ENCODE data around the gene CCT3.
A peak's percentile ranks its signal among the peaks of the same experiment; 100 is the strongest.

CCT3 gene

DNA sequence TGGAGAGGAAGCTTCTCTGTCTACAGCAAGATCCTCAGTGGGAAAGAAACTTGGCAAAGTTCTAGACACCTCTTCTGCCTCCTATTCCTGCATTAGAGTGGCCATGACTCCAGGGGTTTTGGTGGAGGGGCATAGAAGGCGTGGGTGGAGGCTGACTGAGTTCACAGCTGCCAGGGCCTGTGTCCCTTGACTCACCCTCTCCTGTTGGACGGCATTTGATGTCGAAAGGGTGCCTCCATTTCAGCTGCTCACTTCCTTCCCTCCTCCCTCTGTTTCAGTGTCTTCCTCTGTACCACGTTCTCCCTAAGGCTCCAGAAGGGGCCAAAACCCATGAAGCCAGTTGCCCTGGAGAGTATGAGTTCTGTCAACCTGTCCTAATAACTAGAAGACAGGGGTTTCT lies 53.3 kb downstream of the CCT3 start:
- DNase-seq = no peak
- Mint-ChIP-seq H3K4me1 (ENCODE audit: low read depth) (peaks cover 35% of the 10 kb centered on the region), H3K27ac (no peak overlapping the region), H3K36me3 (ENCODE audit: low read depth) (peaks cover 68% of the 10 kb centered on the region), H3K27me3 (no peaks in the 10 kb centered on the region), H3K4me3 (no peak overlapping the region), H3K9me3 (no peaks in the 10 kb centered on the region)

DNA sequence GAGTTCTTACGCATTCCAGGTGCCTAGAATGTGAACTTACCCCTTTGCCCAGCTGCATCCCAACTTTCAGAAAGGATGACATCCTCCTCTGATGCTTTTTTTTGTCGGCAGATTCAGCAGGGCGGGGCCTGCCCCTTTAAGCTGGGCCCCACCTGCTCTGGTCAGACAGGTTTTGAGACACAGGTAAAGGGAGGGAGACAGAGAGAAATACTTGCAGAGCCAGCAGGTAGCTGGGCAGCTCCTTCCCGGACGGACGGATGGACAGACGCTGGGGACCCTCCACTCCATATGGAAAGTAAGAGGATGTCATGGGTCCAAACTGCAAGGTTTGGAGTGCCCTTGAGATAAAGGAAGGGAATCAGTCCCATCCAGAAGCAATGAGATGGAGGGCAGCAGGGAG lies 54.0 kb downstream of the CCT3 start, which contains the start of gene TMEM79:
Gene TMEM79, plus strand, starts transcription at position 214 of the 400 bp plus-strand sequence. CDS start 902 bp downstream, outside the sequence.
- Mint-ChIP-seq H3K27me3 (no peaks in the 10 kb centered on the region), H3K36me3 (ENCODE audit: low read depth) (peaks cover 71% of the 10 kb centered on the region), H3K27ac (peak within 1 kb of the TSS; percentile 94), H3K4me3 (peak within 1 kb of the TSS; percentile 88), H3K9me3 (no peaks in the 10 kb centered on the region), H3K4me1 (ENCODE audit: low read depth) (peaks cover 39% of the 10 kb centered on the region)
- no peak for DNase-seq

DNA sequence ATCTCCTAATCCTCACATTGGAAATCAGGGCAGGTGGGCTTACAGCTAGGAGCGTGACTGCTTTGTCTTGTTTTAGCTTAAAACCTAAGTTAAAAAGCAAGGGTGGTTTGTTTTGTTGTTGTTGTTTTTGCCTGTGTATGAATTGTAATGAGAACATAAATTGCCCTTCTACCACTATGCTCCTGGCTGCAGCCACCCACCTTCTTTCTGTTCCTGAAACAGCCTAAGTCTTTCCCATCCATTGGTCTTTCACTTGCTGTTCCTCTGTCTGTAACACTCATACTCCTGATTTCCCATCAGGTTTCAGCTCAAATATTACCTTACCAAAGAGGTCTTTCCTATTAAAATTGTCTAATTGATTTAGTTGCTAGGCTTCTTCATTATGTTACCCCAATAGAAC lies 54.6 kb downstream of the CCT3 start:
- peak overlapping the region; percentile 88 for H3K4me3 Mint-ChIP-seq
- peaks cover 72% of the 10 kb centered on the region for H3K36me3 Mint-ChIP-seq (ENCODE audit: low read depth)
- peaks cover 39% of the 10 kb centered on the region for H3K4me1 Mint-ChIP-seq (ENCODE audit: low read depth)
- peak overlapping the region; percentile 94 for H3K27ac Mint-ChIP-seq
- no peaks in the 10 kb centered on the region for H3K9me3 Mint-ChIP-seq
- DNase-seq = no peak
- H3K27me3 Mint-ChIP-seq = no peaks in the 10 kb centered on the region

DNA sequence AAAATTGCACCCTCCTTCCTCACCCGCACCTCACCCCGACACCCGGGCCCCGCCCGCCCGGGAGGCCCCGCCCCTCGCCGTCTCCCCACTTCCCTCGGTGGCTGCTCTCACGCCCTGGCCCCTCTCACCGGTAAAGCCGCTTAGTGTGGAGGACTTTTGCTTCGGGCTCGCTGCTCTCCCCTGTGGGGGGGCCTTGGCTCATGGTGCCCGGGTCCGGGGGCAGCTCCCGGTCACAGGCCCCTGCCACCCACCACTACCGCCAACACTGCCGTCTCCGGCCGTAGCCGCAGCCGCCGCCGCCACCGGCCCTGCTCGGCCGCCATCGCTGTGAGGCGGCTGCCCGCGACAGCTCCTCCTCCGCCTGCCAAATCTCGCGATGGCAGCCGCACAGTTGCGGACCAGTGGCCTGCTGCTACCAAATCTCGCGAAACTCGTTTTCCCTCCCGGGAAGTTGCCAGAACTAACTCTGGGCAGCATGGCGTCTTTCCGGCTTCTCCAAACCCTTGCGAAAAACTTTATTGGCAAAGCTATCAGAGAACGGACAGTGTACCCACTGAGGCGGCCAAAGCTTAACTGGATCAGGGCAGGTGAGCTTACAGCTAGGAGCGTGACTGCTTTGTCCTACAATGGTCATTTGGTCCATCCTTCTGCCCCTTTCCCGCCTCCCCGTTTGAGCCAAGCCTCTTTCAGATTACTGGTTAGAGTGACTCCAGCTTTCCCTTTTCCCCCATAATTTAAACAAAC lies 55.4 kb downstream of the CCT3 start, which contains the start of gene SMG5:
Gene SMG5, minus strand, starts transcription at position 347 of the 744 bp plus-strand sequence. Its CDS starts 145 bp downstream, at position 202.
- Mint-ChIP-seq H3K27ac (peak within 1 kb of the TSS; percentile 94), H3K4me1 (ENCODE audit: low read depth) (peaks cover 39% of the 10 kb centered on the region), H3K36me3 (ENCODE audit: low read depth) (peaks cover 75% of the 10 kb centered on the region), H3K9me3 (no peaks in the 10 kb centered on the region), H3K4me3 (peak within 1 kb of the TSS; percentile 88), H3K27me3 (no peaks in the 10 kb centered on the region)
- DNase-seq = peak; percentile 95

DNA sequence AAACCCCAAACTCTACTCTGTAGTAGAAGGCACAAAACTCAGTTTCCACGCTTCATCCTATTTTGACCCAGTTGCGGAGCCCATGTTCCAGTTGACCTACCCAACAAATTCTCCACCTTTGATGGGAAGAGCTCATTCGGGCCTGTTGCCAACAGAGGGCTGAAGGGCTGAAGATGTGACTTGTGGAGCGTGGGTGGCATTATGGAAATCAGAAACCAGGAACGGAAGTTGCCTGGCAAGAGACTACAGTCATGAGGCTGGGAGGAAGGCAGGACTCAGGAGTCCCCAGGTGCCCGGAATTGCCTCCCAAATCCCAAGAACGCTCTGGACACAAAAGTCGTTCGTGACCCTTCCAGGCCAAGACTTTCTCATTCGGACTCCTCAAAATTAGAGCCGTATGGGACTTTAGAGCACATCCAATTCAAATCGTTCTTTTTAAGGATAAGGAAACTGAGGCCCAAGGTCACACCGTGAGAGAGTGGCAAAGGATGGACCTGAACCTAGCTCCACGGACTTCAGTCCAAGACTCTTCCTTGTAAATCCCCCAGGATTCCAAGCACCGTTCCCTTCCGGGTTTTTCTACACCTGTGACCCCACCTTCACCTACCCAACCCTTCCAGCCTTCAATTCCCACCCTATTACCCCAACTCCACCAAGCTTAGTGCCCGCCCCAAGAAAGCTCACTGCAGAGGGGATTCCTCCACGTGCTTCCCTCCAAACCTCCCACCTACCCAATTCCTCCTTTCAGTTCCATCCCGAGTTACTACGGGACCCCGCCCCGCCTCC lies 56.2 kb downstream of the CCT3 start:
- Mint-ChIP-seq H3K9me3 (no peaks in the 10 kb centered on the region), H3K27ac (peak overlapping the region; percentile 94), H3K36me3 (ENCODE audit: low read depth) (peaks cover 83% of the 10 kb centered on the region), H3K27me3 (no peaks in the 10 kb centered on the region), H3K4me1 (ENCODE audit: low read depth) (peaks cover 39% of the 10 kb centered on the region), H3K4me3 (peak overlapping the region; percentile 88)
- DNase-seq = peak; percentile 49

DNA sequence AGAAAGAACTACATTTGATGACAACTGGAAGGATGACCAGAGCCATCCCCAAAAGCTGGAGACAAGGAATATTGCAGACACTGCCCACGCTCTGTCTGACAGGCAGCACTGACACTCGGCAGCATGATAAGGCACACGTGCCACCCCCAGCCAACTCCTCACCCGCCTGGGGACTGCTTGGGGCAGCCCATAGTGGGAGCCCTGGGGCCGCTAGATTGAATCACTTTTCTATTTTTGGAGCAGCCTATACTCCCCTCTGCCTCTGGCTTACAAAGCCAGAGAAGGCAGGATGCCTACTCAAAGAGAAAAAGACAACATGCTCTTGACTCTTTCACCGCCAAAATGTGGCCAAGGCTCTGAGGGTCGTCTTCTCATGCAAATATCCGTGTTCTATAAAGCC lies 56.8 kb downstream of the CCT3 start:
- Mint-ChIP-seq H3K27ac (peak overlapping the region; percentile 94), H3K27me3 (no peaks in the 10 kb centered on the region), H3K36me3 (ENCODE audit: low read depth) (peaks cover 85% of the 10 kb centered on the region), H3K4me1 (ENCODE audit: low read depth) (peaks cover 39% of the 10 kb centered on the region), H3K9me3 (no peaks in the 10 kb centered on the region), H3K4me3 (peak overlapping the region; percentile 88)
- peak; percentile 62 for DNase-seq

DNA sequence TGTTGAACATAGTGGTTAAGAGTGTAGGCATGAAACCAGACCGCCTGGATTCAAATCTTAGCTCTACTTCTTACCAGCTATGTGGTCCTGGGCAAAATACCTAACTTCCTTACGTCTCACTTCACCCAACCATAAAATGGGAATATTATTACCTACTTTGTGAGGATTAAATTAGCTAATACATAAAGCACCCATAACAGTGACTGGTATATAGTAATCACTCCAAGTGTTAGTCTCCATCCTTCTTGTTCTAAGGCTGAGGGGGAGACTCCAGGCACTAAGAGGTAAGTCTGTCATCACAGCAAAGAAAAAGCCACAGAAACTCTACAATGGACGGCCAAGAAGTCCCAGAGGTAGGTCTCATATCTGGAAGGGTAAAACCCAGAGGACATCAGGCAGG lies 58.3 kb downstream of the CCT3 start:
- peaks cover 85% of the 10 kb centered on the region for H3K36me3 Mint-ChIP-seq (ENCODE audit: low read depth)
- peak overlapping the region; percentile 88 for H3K4me3 Mint-ChIP-seq
- H3K9me3 Mint-ChIP-seq = no peaks in the 10 kb centered on the region
- no peaks in the 10 kb centered on the region for H3K27me3 Mint-ChIP-seq
- H3K4me1 Mint-ChIP-seq (ENCODE audit: low read depth) = peaks cover 36% of the 10 kb centered on the region
- peak overlapping the region; percentile 94 for H3K27ac Mint-ChIP-seq
- no peak for DNase-seq

DNA sequence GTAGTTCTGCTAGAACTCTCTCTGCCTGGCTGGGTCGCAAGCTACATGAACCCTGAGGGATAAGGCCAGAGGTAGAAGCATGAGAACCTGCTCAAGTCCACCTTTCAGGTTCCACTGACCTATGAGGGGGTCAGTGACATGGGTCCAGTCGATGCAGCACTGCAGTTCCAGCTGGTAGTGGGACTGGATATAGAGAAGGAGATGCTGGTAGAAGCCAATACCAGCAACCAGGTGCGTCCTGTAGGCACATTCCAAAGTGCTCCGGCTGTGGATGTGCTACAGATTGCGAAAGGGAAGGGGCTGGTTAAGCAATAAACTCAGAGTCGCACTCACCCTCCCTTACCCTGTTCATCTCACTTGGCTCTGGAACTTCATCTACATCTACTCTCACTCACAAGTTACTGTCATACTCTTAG lies 61.1 kb downstream of the CCT3 start:
- Mint-ChIP-seq H3K36me3 (ENCODE audit: low read depth) (peaks cover 99% of the 10 kb centered on the region), H3K4me3 (no peak overlapping the region), H3K27ac (no peak overlapping the region), H3K4me1 (ENCODE audit: low read depth) (peaks cover 21% of the 10 kb centered on the region), H3K27me3 (no peaks in the 10 kb centered on the region), H3K9me3 (no peaks in the 10 kb centered on the region)
- DNase-seq = no peak

DNA sequence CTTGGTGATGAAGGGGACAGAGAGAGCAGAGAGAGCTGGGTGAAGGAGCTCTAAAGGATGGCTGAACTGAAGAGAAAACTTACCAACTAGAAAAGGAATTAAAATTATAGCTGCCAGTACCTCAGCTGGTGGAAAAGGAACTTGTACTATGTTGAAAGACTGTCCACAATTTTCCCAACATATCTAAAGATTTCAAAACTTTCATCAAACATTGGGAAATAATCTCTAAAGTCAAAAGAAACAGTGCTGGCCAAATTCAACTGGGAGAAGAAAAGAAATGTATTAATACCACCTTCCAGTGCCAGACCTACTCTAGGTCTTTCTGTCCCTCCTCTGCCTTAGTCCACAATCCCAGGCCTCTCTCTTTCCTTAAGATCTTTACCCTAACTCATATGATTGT lies 61.6 kb downstream of the CCT3 start:
- Mint-ChIP-seq H3K9me3 (no peaks in the 10 kb centered on the region), H3K36me3 (ENCODE audit: low read depth) (peaks cover 99% of the 10 kb centered on the region), H3K27ac (peak overlapping the region; percentile 29), H3K27me3 (no peaks in the 10 kb centered on the region), H3K4me3 (no peak overlapping the region), H3K4me1 (ENCODE audit: low read depth) (peaks cover 20% of the 10 kb centered on the region)
- DNase-seq = no peak

DNA sequence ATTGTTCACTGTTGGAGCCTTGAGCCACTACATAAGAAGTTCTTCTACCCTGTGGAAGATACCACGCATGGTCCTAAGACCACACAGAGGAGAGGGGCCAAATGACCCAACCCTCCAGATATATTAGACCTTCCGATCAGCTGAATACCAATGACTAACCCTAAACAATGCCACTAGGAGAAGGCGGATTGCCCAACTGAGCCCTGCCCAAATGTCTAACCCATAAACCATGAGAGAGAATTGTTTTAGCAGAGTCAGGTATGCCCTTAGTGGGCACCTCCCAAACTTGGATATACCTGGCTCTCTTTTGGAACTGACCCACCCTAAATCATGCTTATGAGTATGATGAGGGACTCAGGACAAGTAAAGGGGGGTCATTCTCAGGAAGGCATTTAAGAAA lies 67.8 kb downstream of the CCT3 start:
- H3K27me3 Mint-ChIP-seq = no peaks in the 10 kb centered on the region
- no peak overlapping the region for H3K4me3 Mint-ChIP-seq
- DNase-seq = no peak
- no peaks in the 10 kb centered on the region for H3K4me1 Mint-ChIP-seq (ENCODE audit: low read depth)
- no peaks in the 10 kb centered on the region for H3K9me3 Mint-ChIP-seq
- H3K27ac Mint-ChIP-seq = no peak overlapping the region
- H3K36me3 Mint-ChIP-seq (ENCODE audit: low read depth) = peaks cover 95% of the 10 kb centered on the region

DNA sequence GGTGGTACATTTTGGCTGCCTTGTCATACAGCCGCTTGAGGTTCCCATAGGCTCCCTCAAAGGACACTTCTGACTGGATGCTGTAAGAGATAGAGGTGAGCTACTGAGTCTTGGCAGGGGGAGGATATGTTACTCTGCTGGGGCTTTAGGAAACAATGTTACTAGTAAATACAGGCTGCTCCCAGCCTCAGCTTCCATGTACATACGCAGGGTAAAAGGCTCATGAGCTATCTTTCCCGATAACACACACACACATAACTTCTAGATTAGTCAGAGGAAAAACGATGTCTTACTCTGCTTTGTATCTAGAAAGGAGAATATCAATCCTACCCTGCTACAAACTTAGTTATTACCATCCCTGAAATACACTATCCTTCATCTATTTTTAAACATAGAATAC lies 69.8 kb downstream of the CCT3 start:
- H3K4me1 Mint-ChIP-seq (ENCODE audit: low read depth) = peaks cover 5% of the 10 kb centered on the region
- H3K27me3 Mint-ChIP-seq = no peaks in the 10 kb centered on the region
- H3K27ac Mint-ChIP-seq = no peak overlapping the region
- H3K4me3 Mint-ChIP-seq = no peak overlapping the region
- H3K9me3 Mint-ChIP-seq = no peaks in the 10 kb centered on the region
- peaks cover 93% of the 10 kb centered on the region for H3K36me3 Mint-ChIP-seq (ENCODE audit: low read depth)
- no peak for DNase-seq

DNA sequence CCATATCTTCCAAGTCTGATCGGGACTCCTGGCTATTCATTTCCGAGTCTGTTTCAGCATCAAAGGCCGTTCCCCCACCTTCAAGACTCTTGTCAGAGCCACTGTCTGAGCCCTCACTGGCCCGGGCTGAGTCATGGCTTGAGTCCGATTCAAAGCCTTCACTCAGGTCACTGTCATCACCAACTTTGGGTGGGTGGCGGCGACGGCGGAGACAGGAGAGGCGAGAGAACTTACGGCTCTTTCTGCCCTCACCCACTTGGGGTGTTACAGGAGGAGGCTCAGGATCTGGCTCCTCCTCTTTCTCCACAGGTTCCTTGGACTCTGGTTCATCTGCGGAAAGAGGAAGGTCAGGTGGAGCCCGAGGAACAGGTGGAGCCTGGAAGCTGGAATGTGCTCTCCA lies 72.0 kb downstream of the CCT3 start:
- Mint-ChIP-seq H3K27ac (no peak overlapping the region), H3K27me3 (no peaks in the 10 kb centered on the region), H3K36me3 (ENCODE audit: low read depth) (peaks cover 92% of the 10 kb centered on the region), H3K9me3 (no peaks in the 10 kb centered on the region), H3K4me3 (no peak overlapping the region), H3K4me1 (ENCODE audit: low read depth) (peaks cover 15% of the 10 kb centered on the region)
- DNase-seq = no peak

DNA sequence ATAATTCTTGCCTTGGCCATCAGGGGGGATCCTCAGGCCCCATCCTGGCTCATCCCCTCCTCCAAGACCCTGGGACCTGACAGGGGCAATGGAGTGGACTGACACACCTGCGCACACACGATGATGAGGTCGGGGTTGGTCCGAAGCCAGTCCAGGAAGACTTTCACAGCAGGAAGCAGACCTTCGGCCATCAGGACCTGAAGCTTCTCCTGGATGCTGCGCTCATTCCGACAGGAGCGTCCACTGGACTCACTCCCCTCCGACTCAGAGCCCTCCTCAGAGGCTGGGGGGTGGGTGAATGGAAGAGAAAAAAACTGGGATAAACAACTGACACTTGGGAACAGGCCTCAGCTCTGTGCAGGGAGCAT lies 74.8 kb downstream of the CCT3 start:
- Mint-ChIP-seq H3K27ac (no peak overlapping the region), H3K36me3 (ENCODE audit: low read depth) (peaks cover 96% of the 10 kb centered on the region), H3K4me3 (no peak overlapping the region), H3K4me1 (ENCODE audit: low read depth) (peaks cover 15% of the 10 kb centered on the region), H3K27me3 (no peaks in the 10 kb centered on the region), H3K9me3 (no peaks in the 10 kb centered on the region)
- no peak for DNase-seq

DNA sequence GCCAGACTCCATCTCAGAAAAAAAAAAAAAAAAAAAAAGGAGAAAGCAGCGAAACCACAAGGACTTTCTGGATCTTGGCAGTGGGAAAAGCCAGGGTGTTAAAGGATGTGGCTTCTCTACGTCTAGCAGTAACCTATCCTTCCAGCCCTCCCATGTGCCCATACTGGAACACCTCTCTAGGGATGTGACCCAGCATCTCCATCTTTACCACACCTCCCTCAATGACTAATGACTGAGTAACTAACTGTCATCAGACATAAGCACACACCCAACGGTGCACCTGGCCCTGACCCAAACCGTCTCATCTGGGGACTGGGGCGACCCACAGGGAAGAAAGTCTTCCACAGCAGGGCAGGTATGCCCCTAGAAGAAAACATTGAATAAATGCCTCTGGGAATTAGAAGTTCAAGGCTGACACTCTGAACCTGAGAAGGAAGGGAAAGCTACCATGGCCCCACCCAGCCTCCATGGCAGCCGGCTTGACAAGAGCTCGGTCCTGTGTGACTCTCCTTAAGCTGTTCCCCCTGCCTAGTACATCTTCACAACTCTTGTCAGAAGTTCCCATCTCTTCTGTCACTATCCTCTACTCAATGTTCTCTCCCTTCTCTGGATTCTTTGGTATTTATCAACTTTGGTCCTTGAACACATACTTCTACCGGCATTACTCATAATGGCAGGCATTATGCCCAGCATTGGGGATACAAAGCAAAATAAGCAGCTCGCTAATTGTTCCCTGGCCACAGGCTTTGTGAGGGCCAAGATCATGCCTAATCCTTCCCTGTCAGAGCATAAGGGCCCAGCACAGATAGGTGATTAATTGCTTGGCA lies 75.4 kb downstream of the CCT3 start:
- no peaks in the 10 kb centered on the region for H3K27me3 Mint-ChIP-seq
- H3K36me3 Mint-ChIP-seq (ENCODE audit: low read depth) = peaks cover 96% of the 10 kb centered on the region
- H3K27ac Mint-ChIP-seq = peak overlapping the region; percentile 2
- H3K4me3 Mint-ChIP-seq = no peak overlapping the region
- no peak for DNase-seq
- H3K9me3 Mint-ChIP-seq = no peaks in the 10 kb centered on the region
- H3K4me1 Mint-ChIP-seq (ENCODE audit: low read depth) = peaks cover 15% of the 10 kb centered on the region
